NCI-H748 (cell line): ENCODE results near the gene NCAM1.
A peak's percentile ranks its signal among the peaks of the same experiment; 100 is the strongest.

Experiments
- DNase-seq: peaks from one replicate; lab custom pipeline; 2025; ENCODE audit not compliant: unreplicated experiment; lab: John Stamatoyannopoulos, UW

Gene NCAM1

GRCh38 chr11:113193946-113194345 lies 232.7 kb downstream of the NCAM1 start:
- no peak for DNase-seq

- DNase-seq = no peak
Measured at GRCh38 chr11:113195728-113196127, 234.5 kb downstream of the NCAM1 start.

GRCh38 chr11:113197446-113197845 lies 236.2 kb downstream of the NCAM1 start:
- no peak for DNase-seq

GRCh38 chr11:113198972-113199661 lies 237.9 kb downstream of the NCAM1 start:
- DNase-seq = no peak

GRCh38 chr11:113199866-113200265 lies 238.6 kb downstream of the NCAM1 start:
- no peak for DNase-seq

DNA sequence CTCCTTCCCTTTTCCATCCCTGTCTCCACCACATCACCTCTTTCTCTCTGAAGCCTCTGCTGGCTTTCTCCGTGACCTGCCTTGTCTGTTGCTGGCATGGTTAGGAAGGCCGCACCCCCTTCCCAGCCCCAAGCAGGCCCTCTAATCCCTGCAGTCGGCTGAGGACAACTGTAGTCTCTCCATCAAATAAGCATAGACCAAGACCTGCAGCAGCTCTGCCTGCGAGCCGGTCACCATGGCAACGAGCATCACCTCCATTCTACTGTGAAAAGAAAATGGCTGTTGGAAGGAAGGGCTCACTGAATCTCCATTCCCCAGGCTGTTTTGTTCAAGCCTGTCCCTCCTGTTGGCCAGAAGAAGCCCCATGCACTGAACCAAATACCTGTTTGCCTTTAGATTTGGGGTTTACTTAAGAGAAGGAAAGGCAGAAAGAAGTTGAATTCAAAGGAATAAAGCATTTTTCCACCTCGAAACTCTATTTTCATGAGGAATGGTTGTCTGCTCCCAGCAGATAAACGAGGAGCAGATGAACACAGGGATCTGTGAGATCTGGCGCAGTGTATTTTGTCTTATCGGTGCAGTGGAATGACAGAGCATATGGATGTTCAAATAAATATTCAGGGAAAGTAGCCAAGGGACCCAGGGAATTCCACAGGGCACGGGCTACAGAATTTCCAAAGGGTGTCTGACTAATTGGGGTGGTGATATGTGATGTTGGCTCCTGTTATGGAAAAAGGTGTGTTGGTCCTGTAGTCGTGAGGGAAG lies 240.0 kb downstream of the NCAM1 start:
- DNase-seq = peak; percentile 52

DNA sequence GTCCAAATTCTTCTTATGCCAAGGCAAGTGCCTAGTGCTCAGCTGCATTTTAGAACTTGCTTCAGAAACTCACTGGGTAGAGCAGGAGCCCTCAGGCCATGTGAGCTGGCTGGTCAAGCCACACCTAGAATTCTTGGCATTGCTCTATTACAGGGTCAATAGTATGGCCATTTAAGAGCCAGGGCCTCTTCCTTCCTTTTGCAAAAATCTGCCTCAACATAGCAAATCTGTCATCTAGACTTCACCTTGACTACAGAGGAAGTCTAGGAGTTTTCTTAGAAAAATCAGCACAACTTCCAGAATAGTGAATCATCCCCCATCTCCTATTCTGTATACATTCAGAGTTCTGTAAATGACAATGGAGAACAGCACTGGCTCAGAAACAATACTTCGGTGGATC lies 241.2 kb downstream of the NCAM1 start:
- no peak for DNase-seq

- DNase-seq = no peak
Measured at GRCh38 chr11:113203141-113203753, 242.0 kb downstream of the NCAM1 start.

DNA sequence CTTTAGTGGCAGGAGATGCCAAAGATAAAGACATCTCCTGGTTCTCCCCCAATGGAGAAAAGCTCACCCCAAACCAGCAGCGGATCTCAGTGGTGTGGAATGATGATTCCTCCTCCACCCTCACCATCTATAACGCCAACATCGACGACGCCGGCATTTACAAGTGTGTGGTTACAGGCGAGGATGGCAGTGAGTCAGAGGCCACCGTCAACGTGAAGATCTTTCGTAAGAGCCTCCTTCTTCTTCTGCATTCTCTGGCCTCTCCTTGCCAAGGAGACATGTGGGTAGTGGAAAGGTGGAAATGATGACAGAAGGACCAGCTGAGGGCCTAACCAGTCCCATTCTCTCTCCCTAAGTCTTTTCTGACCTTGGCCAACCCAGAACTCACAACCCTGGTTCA lies 243.1 kb downstream of the NCAM1 start:
- no peak for DNase-seq

DNA sequence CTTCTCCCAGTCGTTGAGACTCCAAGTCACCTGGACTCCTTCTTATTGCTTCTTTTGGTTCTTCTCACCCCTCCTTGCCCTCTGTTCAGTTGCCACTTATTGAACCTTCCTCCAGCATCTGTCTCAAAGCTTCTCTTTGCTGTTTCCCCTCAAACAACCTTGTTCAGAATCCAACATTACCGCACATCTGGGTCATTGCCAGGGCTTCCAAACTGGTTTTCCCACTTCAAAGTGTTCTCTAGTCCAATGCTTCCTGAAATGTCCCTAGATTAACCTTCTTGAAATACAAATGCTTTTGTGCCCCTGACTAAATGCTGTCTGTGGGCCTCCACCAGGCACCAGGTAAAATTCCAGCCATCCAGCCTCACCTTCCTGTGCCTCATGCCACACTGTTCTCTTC lies 252.3 kb downstream of the NCAM1 start:
- no peak for DNase-seq

DNA sequence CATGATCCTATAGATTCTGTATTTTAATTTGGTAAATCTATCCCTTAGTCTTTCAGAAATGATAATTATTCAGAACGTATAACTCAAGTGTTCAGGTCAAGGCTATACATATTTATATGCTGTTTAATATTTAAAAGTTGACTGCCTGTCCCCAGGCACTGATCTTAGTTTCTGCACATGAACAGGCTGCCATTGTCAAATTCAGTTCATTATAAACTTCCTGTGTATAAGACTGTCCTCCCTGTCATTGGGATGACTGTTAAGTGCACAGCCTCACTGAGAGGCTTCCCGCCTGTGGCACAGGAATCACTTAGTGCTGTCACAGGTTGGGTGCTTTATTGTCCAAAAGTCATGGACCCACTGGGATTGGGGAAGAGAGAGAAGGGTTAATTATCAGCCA lies 261.0 kb downstream of the NCAM1 start:
- DNase-seq = no peak

- DNase-seq = no peak
Measured at GRCh38 chr11:113234888-113235287, 273.7 kb downstream of the NCAM1 start.

DNA sequence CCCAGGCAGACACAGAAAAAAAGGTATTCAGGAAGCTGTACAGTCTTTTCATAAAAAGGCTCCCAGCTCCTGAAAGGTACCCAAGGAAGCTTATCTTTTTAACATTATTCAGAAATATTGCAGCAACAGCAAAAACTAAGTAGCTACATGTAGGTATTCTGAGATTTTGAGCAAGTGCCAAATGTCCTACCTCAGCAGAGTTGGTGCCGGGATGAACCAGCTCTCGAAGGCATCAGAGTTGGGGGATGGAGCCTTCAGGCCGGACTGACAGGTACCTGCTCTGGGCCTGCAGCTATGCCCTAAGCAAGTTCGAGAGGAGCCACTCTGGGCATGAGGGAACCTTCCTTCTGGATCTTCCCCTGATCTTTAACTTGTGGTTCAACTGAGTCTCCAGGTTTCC lies 276.0 kb downstream of the NCAM1 start:
- no peak for DNase-seq

DNA sequence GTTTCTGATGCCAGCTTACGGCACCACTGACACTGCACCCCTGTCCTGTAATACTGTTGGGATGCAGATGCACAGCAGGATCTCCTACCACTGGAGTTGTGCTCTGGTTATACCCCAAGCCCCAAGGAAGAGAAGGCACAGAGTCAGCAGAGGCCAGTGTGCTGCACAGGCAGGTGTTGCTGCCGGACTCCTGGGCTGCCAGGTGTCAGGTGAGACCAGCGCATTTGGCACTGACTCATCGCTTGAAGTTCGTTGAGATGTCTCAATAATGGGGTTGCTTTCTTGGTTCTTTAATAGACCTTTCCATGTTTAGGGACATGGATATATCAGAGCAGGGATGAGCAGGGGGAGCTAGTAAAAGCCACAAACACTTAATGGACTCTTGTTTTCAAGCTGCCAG lies 277.5 kb downstream of the NCAM1 start:
- DNase-seq = no peak

- peak; percentile 5 for DNase-seq
Measured at GRCh38 chr11:113240389-113240788, 279.2 kb downstream of the NCAM1 start.

- no peak for DNase-seq
Measured at GRCh38 chr11:113240790-113241635, 279.8 kb downstream of the NCAM1 start.

- DNase-seq = no peak
Measured at GRCh38 chr11:113241636-113242054, 280.4 kb downstream of the NCAM1 start.

- no peak for DNase-seq
Measured at GRCh38 chr11:113242060-113242459, 280.8 kb downstream of the NCAM1 start.

GRCh38 chr11:113242767-113243397 lies 281.7 kb downstream of the NCAM1 start:
- DNase-seq = no peak

- DNase-seq = no peak
Measured at GRCh38 chr11:113243696-113244095, 282.5 kb downstream of the NCAM1 start.

DNA sequence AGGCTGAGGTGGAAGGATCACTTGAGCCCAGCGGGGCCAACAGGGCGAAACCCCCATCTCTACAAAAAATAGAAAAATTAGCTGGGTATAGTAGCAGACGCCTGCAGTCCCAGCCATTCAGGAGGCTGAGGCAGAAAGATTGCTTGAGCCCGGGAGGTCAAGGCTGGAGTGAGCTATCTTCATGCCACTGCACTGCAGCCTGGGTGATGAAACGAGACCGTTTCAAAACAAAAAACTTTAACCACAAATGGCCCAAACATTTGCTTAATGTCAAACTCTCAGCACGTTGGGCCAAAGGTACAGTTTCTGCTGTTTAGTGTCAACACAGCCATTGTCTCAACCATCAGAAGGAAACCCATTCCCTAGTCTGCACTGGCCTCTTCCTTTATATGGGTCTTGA lies 284.0 kb downstream of the NCAM1 start:
- no peak for DNase-seq
